Embryonic facial prominence (tissue), 1 donor: ENCODE results near the gene DENND2A.
"Not testable (repeated sequence)": the region's sequence is repeated elsewhere in the genome, so short reads cannot be mapped to it uniquely, and the experiment has no call there.

Experiments used
- DNase-seq: peaks from one replicate; pipeline ENCODE4 v3.0.0-alpha.2; 2016; ENCODE audit errors: extremely low spot score

Gene DENND2A

GRCh38 chr7:140544388-140544826 is 96.2 kb downstream of the DENND2A start:
- DNase-seq = no peak

GRCh38 chr7:140542228-140542603 is 98.4 kb downstream of the DENND2A start:
- DNase-seq = no peak

GRCh38 chr7:140541513-140542227 is 98.9 kb downstream of the DENND2A start:
- DNase-seq = no peak

- no peak for DNase-seq
Observed at GRCh38 chr7:140541176-140541512, 99.5 kb downstream of the DENND2A start.

- DNase-seq = no peak
Observed at GRCh38 chr7:140540136-140540777, 100.4 kb downstream of the DENND2A start.

GRCh38 chr7:140539461-140539860 is 101.2 kb downstream of the DENND2A start:
- DNase-seq = no peak

- DNase-seq = no peak
Observed at GRCh38 chr7:140537750-140538482, 102.7 kb downstream of the DENND2A start.

GRCh38 chr7:140534743-140535142 is 105.9 kb downstream of the DENND2A start:
- no peak for DNase-seq

- no peak for DNase-seq
Observed at GRCh38 chr7:140533394-140533872, 107.2 kb downstream of the DENND2A start.

- not testable (repeated sequence) for DNase-seq
Observed at GRCh38 chr7:140529428-140529827, 111.2 kb downstream of the DENND2A start.

GRCh38 chr7:140526787-140527664 is 113.6 kb downstream of the DENND2A start:
- DNase-seq = no peak

GRCh38 chr7:140526214-140526613 is 114.4 kb downstream of the DENND2A start:
- no peak for DNase-seq

- no peak for DNase-seq
Observed at GRCh38 chr7:140525743-140526142, 114.9 kb downstream of the DENND2A start.

- DNase-seq = no peak
Observed at GRCh38 chr7:140521421-140521820, 119.2 kb downstream of the DENND2A start.

GRCh38 chr7:140519007-140519399 is 121.6 kb downstream of the DENND2A start:
- DNase-seq = no peak

GRCh38 chr7:140518370-140519006 is 122.1 kb downstream of the DENND2A start:
- DNase-seq = no peak

- peak; percentile 80 for DNase-seq
Observed at GRCh38 chr7:140517546-140518369, 122.9 kb downstream of the DENND2A start.

GRCh38 chr7:140512317-140513000 is 128.2 kb downstream of the DENND2A start:
- DNase-seq = no peak

- no peak for DNase-seq
Observed at GRCh38 chr7:140509789-140510188, 130.8 kb downstream of the DENND2A start.

- DNase-seq = not testable (repeated sequence)
Observed at GRCh38 chr7:140507556-140507955, 133.1 kb downstream of the DENND2A start.
